ENCODE measurements around the gene HOXA3. TPM values are rescaled to one million over a fixed set of nuclear protein-coding genes. Genes with fewer than 3 reads are reported as not detected.

The HOXA3 gene
- total and polyA plus RNA-seq, 4 donors: 1.9 to 10.7 (median 6.3) TPM

DNA sequence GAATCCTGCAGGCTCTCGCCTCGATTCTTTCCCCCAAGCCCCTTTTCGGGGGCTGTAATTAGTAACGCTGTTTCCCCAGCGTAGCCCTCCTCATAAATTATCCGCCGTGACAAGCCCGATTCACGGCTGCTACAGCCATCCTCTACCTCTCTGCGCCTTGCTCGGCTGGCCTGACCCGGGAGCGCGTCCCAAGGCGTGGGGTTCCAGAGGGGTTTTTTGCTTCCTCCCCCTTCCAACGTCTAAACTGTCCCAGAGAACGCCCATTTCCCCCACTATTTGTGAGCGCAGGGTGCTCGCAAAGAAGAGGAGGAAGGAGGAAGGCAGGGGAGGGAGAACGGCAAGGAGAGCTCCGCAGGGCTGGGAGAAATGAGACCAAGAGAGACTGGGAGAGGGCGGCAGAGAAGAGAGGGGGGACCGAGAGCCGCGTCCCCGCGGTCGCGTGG, 9.8 kb downstream of the HOXA3 start:
- peaks cover 0 to 51% (median 0%) of the 10 kb centered on the region in 5 donors for H3K4me1 ChIP-seq (ENCODE audit: control insufficient read depth in 5 of 5, insufficient read depth in 5 of 5, low read length in 5 of 5)
- H3K9ac ChIP-seq (ENCODE audit: insufficient read depth in 1 of 2, low read length in 2 of 2): peak overlapping the region; percentile 97 to 100
- DNase-seq: peak in 1 of 3 donors; percentile 44

GRCh38 chr7:27141923-27142579, 10.3 kb downstream of the HOXA3 start:
- 33 to 64% methylated on average over 30 of the region's 30 CpGs for WGBS, 2 donors
- peak overlapping the region; percentile 89 for H3K4me3 ChIP-seq
- H3K4me1 ChIP-seq (ENCODE audit: control insufficient read depth in 5 of 5, insufficient read depth in 5 of 5, low read length in 5 of 5): peaks cover 0 to 53% (median 0%) of the 10 kb centered on the region in 5 donors
- peaks cover 0 to 45% (median 7%) of the 10 kb centered on the region in 4 donors for H3K36me3 ChIP-seq (ENCODE audit: control insufficient read depth in 4 of 4, insufficient read depth in 4 of 4, low read length in 4 of 4)
- DNase-seq: peak; percentile 61 to 74 (median 62)
- ATAC-seq (ENCODE audit: insufficient read depth, low FRiP score): no peak
- TF ChIP-seq, protein P1, sequence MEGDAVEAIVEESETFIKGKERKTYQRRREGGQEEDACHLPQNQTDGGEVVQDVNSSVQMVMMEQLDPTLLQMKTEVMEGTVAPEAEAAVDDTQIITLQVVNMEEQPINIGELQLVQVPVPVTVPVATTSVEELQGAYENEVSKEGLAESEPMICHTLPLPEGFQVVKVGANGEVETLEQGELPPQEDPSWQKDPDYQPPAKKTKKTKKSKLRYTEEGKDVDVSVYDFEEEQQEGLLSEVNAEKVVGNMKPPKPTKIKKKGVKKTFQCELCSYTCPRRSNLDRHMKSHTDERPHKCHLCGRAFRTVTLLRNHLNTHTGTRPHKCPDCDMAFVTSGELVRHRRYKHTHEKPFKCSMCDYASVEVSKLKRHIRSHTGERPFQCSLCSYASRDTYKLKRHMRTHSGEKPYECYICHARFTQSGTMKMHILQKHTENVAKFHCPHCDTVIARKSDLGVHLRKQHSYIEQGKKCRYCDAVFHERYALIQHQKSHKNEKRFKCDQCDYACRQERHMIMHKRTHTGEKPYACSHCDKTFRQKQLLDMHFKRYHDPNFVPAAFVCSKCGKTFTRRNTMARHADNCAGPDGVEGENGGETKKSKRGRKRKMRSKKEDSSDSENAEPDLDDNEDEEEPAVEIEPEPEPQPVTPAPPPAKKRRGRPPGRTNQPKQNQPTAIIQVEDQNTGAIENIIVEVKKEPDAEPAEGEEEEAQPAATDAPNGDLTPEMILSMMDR (IDR thresholded peaks at IDR 0.05; ENCODE audit: control extremely low read depth, extremely low read depth): no peak
- peak overlapping the region in 1 of 2 donors; percentile 84 for H3K27ac ChIP-seq (ENCODE audit: low read depth in 1 of 2, low read length in 1 of 2)
- H3K27me3 ChIP-seq (ENCODE audit: control insufficient read depth in 3 of 3, insufficient read depth in 3 of 3, low read length in 2 of 3): peaks cover 0 to 44% (median 11%) of the 10 kb centered on the region in 3 donors
- peak overlapping the region; percentile 97 to 100 for H3K9ac ChIP-seq (ENCODE audit: insufficient read depth in 1 of 2, low read length in 2 of 2)
- peaks cover 0 to 2% (median 0%) of the 10 kb centered on the region in 4 donors for H3K9me3 ChIP-seq (ENCODE audit: control insufficient read depth in 4 of 4, insufficient read depth in 3 of 4, low read length in 3 of 4)

More for the DNA sequence above, 9.8 kb downstream of the HOXA3 start:
- H3K36me3 ChIP-seq (ENCODE audit: control insufficient read depth in 4 of 4, insufficient read depth in 4 of 4, low read length in 4 of 4): peaks cover 0 to 45% (median 7%) of the 10 kb centered on the region in 4 donors
- H3K9me3 ChIP-seq (ENCODE audit: control insufficient read depth in 4 of 4, insufficient read depth in 3 of 4, low read length in 3 of 4): peaks cover 0 to 2% (median 0%) of the 10 kb centered on the region in 4 donors
- H3K4me3 ChIP-seq: peak overlapping the region; percentile 89
- ATAC-seq (ENCODE audit: insufficient read depth, low FRiP score): no peak
- WGBS, 2 donors: 28 to 49% methylated on average over 22 to 29 of the region's 29 CpGs
- H3K27me3 ChIP-seq (ENCODE audit: control insufficient read depth in 3 of 3, insufficient read depth in 3 of 3, low read length in 2 of 3): peaks cover 0 to 42% (median 13%) of the 10 kb centered on the region in 3 donors
- TF ChIP-seq, protein P1 (IDR thresholded peaks at IDR 0.05; ENCODE audit: control extremely low read depth, extremely low read depth): no peak
- peak overlapping the region in 1 of 2 donors; percentile 84 for H3K27ac ChIP-seq (ENCODE audit: low read depth in 1 of 2, low read length in 1 of 2)

DNA sequence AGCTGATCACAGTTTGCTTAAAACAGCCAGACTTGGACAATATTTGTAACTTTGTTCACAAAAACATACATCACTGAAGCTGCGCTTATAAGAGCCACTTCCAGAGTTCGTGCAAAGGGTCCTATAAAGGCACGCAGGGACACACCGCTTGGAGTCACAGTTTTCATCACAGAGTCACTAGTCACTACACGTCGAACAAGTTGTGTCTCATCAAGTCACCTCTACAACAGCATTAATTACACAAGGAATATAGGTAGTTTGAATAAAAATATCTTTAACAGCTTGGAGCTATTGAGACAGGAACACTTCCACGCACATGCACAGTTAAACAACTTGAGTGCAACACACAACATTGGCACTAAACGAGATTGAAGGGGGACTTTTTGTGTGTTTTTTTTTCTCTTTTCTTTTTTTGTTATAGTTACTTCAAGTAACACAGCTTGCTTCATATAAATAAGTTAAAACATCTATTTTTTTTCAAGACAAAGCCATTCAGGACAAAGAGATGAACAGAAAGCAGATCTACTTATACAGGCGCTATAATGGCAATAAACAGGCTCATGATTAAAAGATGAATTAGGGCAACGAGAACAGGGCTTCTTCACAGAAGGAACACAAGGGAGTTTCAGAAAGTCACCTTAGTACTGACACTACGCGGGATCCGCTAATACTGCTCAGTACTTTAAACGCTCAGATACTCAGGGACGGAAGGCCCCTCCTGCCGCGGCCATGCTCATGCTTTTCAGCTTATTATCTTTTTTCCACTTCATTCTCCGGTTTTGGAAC, 11.1 kb downstream of the HOXA3 start:
- Histone ChIP-seq H3K4me1 (ENCODE audit: control insufficient read depth in 5 of 5, insufficient read depth in 5 of 5, low read length in 5 of 5) (peaks cover 0 to 52% (median 0%) of the 10 kb centered on the region in 5 donors), H3K36me3 (ENCODE audit: control insufficient read depth in 4 of 4, insufficient read depth in 4 of 4, low read length in 4 of 4) (peaks cover 0 to 45% (median 7%) of the 10 kb centered on the region in 4 donors), H3K27ac (ENCODE audit: low read depth in 1 of 2, low read length in 1 of 2) (peak overlapping the region in 1 of 2 donors; percentile 84), H3K27me3 (ENCODE audit: control insufficient read depth in 3 of 3, insufficient read depth in 3 of 3, low read length in 2 of 3) (peaks cover 0 to 42% (median 7%) of the 10 kb centered on the region in 3 donors), H3K4me3 (peak overlapping the region; percentile 89), H3K9ac (ENCODE audit: insufficient read depth in 1 of 2, low read length in 2 of 2) (peak overlapping the region; percentile 97 to 100), H3K9me3 (ENCODE audit: control insufficient read depth in 4 of 4, insufficient read depth in 3 of 4, low read length in 3 of 4) (peaks cover 0 to 2% (median 0%) of the 10 kb centered on the region in 4 donors)
- WGBS, 2 donors: 49 to 68% methylated on average over 18 of the region's 18 CpGs
- peak; percentile 40 to 80 (median 73) for DNase-seq
- ATAC-seq (ENCODE audit: insufficient read depth, low FRiP score): no peak
- TF ChIP-seq, protein P1 (IDR thresholded peaks at IDR 0.05; ENCODE audit: control extremely low read depth, extremely low read depth): no peak

Measured in lung (tissue), 12 donors.